Ishikawa (cell line): ENCODE measurements around the gene ATF7.

Experiments used
- CEBPB ChIP-seq: IDR thresholded peaks from 2 replicates; pipeline ENCODE4 v1.6.1; 2012
- EGR1 ChIP-seq: IDR thresholded peaks from 2 replicates; pipeline ENCODE4 v1.6.1; 2012
- EP300 ChIP-seq: IDR thresholded peaks from 2 replicates; pipeline ENCODE4 v1.6.1; 2012; ENCODE audit warnings: borderline replicate concordance
- FOXM1 ChIP-seq: IDR thresholded peaks from 2 replicates; pipeline ENCODE4 v1.6.1; 2012; ENCODE audit warnings: low read depth, borderline replicate concordance
- NFIC ChIP-seq: IDR thresholded peaks from 2 replicates; pipeline ENCODE4 v1.6.1; 2012
- RAD21 ChIP-seq: IDR thresholded peaks from 2 replicates; pipeline ENCODE4 v1.6.1; 2012; ENCODE audit warnings: low read depth
- TAF1 ChIP-seq: IDR thresholded peaks from 2 replicates; pipeline ENCODE4 v1.6.1; 2012; ENCODE audit warnings: low read depth, mild to moderate bottlenecking
- TCF12 ChIP-seq: IDR thresholded peaks from 2 replicates; pipeline ENCODE4 v1.6.1; 2012; ENCODE audit warnings: low read depth
- TEAD4 ChIP-seq: IDR thresholded peaks from 2 replicates; pipeline ENCODE4 v1.6.1; 2012
- YY1 ChIP-seq: IDR thresholded peaks from 2 replicates; pipeline ENCODE4 v1.6.1; 2012; ENCODE audit warnings: low read depth
- ZBTB7A ChIP-seq: IDR thresholded peaks from 2 replicates; pipeline ENCODE4 v1.6.1; 2012; ENCODE audit warnings: low read depth
- TF ChIP-seq, protein P1 (sequence below): IDR thresholded peaks from 2 replicates; pipeline ENCODE4 v1.6.1; 2012; ENCODE audit warnings: low read depth, mild to moderate bottlenecking
- TF ChIP-seq, protein P2 (sequence below): IDR thresholded peaks from 2 replicates; pipeline ENCODE4 v1.6.1; 2012
- TF ChIP-seq, protein P3 (sequence below): IDR thresholded peaks from 2 replicates; pipeline ENCODE4 v1.6.1; 2012

DNA sequence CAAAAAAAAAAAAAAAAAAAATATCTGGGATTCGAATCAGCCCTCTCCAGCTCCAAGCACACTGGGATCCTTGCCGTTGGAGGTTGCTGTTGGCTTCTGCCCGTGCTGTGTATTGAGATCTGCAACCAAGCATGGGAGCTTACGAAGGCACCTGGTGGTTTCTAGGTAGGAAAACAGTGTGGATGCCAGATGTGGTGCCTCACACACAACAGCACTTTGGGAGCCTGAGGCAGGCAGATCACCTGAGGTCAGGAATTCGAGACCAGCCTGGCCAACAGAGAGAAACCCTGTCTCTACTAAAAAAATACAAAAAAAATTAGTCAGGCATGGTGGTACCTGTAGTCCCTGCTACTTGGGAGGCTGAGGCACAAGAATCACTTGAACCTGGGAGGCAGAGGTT, 47.4 kb downstream of the ATF7 start:
- TF ChIP-seq NFIC (no peak), EP300 (no peak), FOXM1 (no peak), CEBPB (no peak), TAF1 (no peak), RAD21 (no peak), YY1 (no peak), ZBTB7A (no peak), TCF12 (no peak), TEAD4 (no peak), EGR1 (no peak)
- TF ChIP-seq, protein P1, sequence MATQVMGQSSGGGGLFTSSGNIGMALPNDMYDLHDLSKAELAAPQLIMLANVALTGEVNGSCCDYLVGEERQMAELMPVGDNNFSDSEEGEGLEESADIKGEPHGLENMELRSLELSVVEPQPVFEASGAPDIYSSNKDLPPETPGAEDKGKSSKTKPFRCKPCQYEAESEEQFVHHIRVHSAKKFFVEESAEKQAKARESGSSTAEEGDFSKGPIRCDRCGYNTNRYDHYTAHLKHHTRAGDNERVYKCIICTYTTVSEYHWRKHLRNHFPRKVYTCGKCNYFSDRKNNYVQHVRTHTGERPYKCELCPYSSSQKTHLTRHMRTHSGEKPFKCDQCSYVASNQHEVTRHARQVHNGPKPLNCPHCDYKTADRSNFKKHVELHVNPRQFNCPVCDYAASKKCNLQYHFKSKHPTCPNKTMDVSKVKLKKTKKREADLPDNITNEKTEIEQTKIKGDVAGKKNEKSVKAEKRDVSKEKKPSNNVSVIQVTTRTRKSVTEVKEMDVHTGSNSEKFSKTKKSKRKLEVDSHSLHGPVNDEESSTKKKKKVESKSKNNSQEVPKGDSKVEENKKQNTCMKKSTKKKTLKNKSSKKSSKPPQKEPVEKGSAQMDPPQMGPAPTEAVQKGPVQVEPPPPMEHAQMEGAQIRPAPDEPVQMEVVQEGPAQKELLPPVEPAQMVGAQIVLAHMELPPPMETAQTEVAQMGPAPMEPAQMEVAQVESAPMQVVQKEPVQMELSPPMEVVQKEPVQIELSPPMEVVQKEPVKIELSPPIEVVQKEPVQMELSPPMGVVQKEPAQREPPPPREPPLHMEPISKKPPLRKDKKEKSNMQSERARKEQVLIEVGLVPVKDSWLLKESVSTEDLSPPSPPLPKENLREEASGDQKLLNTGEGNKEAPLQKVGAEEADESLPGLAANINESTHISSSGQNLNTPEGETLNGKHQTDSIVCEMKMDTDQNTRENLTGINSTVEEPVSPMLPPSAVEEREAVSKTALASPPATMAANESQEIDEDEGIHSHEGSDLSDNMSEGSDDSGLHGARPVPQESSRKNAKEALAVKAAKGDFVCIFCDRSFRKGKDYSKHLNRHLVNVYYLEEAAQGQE, result no peak
- TF ChIP-seq, protein P2, sequence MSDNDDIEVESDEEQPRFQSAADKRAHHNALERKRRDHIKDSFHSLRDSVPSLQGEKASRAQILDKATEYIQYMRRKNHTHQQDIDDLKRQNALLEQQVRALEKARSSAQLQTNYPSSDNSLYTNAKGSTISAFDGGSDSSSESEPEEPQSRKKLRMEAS, result no peak
- TF ChIP-seq, protein P3, sequence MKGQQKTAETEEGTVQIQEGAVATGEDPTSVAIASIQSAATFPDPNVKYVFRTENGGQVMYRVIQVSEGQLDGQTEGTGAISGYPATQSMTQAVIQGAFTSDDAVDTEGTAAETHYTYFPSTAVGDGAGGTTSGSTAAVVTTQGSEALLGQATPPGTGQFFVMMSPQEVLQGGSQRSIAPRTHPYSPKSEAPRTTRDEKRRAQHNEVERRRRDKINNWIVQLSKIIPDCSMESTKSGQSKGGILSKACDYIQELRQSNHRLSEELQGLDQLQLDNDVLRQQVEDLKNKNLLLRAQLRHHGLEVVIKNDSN, result no peak
